AG04450 (cell line): ENCODE data around the gene PRKAR2B. TPM values are rescaled to one million over a fixed set of nuclear protein-coding genes. Genes with fewer than 3 reads are reported as not detected.

Experiments
- CTCF ChIA-PET: fragments of 300-600, 350-600 bp; formaldehyde crosslinking; extraction: SDS; loops from one replicate; lab custom pipeline; 2022; ENCODE audit warnings: antibody characterized with exemption, inconsistent platforms; lab: Charles Lee
- POLR2A ChIA-PET: fragments of 350-600 bp; formaldehyde crosslinking; extraction: SDS; loops from one replicate; lab custom pipeline; 2021; ENCODE audit warnings: antibody characterized with exemption, inconsistent platforms; lab: Yijun Ruan, JAX
- DNase-seq: peaks from one replicate; pipeline ENCODE4 v3.0.0-alpha.2; 2011; ENCODE audit warnings: low read depth, low spot score
- H3K27ac ChIP-seq: one replicate; pipeline ENCODE4 v1.5.1; 2012; ENCODE audit warnings: low read depth, low read length, control low read depth
- H3K27me3 ChIP-seq: one replicate; pipeline ENCODE4 v1.6.0; 2012; ENCODE audit warnings: low read length; ENCODE audit not compliant: control insufficient read depth, insufficient read depth
- H3K4me3 ChIP-seq: 2 replicates; pipeline ENCODE4 v1.5.1; 2011; ENCODE audit warnings: mild to moderate bottlenecking, low read depth, low read length, control low read depth
- H3K9me3 ChIP-seq: 2 replicates; pipeline ENCODE4 v1.5.1; 2012; ENCODE audit warnings: low read length; ENCODE audit not compliant: control insufficient read depth, insufficient read depth
- polyA plus RNA-seq: library from polyadenylated mRNA; depleted of rRNA; stranded (reverse); fragments of >200 nt; gene quantifications from 2 replicates; pipeline ENCODE4 v1.2.3, GENCODE V29; 2011
- TF ChIP-seq, protein P1 (sequence below): IDR thresholded peaks from 2 replicates; pipeline ENCODE4 v1.5.1; 2011; ENCODE audit warnings: low read depth, low read length, control low read depth, inconsistent platforms

PRKAR2B gene
- polyA plus RNA-seq, 1 experiment, result 13.0 TPM

GRCh38 chr7:107206706-107207105 is 162.2 kb downstream of the PRKAR2B start:
- H3K9me3 ChIP-seq, result no peaks in the 10 kb centered on the region
- CTCF ChIA-PET, result no interaction called here
- POLR2A ChIA-PET, result no interaction called here
- H3K4me3 ChIP-seq, result no peak overlapping the region
- H3K27me3 ChIP-seq, result no peaks in the 10 kb centered on the region
- no peak overlapping the region for H3K27ac ChIP-seq
- TF ChIP-seq, protein P1, sequence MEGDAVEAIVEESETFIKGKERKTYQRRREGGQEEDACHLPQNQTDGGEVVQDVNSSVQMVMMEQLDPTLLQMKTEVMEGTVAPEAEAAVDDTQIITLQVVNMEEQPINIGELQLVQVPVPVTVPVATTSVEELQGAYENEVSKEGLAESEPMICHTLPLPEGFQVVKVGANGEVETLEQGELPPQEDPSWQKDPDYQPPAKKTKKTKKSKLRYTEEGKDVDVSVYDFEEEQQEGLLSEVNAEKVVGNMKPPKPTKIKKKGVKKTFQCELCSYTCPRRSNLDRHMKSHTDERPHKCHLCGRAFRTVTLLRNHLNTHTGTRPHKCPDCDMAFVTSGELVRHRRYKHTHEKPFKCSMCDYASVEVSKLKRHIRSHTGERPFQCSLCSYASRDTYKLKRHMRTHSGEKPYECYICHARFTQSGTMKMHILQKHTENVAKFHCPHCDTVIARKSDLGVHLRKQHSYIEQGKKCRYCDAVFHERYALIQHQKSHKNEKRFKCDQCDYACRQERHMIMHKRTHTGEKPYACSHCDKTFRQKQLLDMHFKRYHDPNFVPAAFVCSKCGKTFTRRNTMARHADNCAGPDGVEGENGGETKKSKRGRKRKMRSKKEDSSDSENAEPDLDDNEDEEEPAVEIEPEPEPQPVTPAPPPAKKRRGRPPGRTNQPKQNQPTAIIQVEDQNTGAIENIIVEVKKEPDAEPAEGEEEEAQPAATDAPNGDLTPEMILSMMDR, result no peak
- no peak for DNase-seq

DNA sequence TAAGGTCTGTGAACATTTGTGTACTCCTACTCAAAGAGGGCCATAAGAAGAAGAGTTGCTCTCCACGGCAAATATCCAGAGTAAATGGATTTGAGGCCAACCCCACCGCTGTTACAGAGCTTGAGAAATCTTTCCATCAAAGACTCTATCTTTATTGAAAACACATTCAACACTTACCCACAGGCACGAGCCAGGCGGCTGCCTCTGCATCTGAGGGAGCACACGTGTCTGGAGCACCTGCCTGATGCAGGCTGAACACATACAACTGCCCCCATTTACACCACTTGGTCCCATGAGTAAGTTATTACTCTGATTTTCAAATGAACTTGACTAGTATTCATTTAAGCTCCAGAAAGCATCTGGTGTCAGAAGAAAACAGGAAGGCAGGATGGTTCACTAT is 163.0 kb downstream of the PRKAR2B start:
- Histone ChIP-seq H3K27me3 (no peaks in the 10 kb centered on the region), H3K9me3 (no peaks in the 10 kb centered on the region), H3K4me3 (no peak overlapping the region), H3K27ac (no peak overlapping the region)
- CTCF ChIA-PET, result no interaction called here
- DNase-seq, result no peak
- TF ChIP-seq, protein P1, result no peak
- POLR2A ChIA-PET, result no interaction called here

DNA sequence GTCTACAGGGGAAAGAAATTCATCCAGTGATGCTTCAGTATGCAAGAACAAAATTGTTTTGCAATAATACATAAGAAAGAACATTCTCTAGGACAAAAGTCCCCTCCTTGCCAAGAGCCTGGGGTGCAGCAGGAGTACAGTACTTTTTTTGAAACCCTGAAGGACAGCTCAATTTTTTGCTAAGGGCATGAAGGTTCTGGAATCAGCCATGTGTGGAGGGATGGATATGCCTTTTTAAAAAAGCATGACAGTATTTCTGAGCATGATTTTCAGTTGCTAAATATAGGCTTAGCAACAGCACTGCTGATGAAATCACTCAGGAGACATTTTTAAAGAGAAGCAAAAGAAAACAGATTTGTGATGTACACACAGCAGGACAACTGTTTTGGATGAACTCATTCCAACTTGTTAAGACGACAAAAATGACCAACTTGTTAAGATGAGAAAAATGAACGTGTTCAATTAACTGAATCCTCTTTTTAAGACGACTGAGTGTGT is 163.6 kb downstream of the PRKAR2B start:
- no peak for DNase-seq
- Histone ChIP-seq H3K9me3 (no peaks in the 10 kb centered on the region), H3K27ac (no peak overlapping the region), H3K4me3 (no peak overlapping the region), H3K27me3 (no peaks in the 10 kb centered on the region)
- POLR2A ChIA-PET, result interaction anchor here (0.9 kb wide), 1 partner anchor 40 kb away, joined by 3 read pairs; the partner anchor contains the start of gene HBP1
- CTCF ChIA-PET, result no interaction called here
- TF ChIP-seq, protein P1, result no peak

- no peak overlapping the region for H3K27ac ChIP-seq
- POLR2A ChIA-PET, result interaction anchor here (0.9 kb wide), 1 partner anchor 40 kb away, joined by 3 read pairs; the partner anchor contains the start of gene HBP1
Measured at GRCh38 chr7:107208563-107208962, 164.1 kb downstream of the PRKAR2B start.

GRCh38 chr7:107209565-107209964 is 165.1 kb downstream of the PRKAR2B start:
- TF ChIP-seq, protein P1, result no peak
- Histone ChIP-seq H3K27ac (no peak overlapping the region), H3K27me3 (no peaks in the 10 kb centered on the region), H3K4me3 (no peak overlapping the region), H3K9me3 (no peaks in the 10 kb centered on the region)
- no peak for DNase-seq
- CTCF ChIA-PET, result interaction anchor here (0.5 to 1.0 kb wide), 2 partner anchors 10 kb away, joined by 3 read pairs; no protein-coding TSS in a partner anchor
- POLR2A ChIA-PET, result no interaction called here

More at GRCh38 chr7:107208563-107208962, 164.1 kb downstream of the PRKAR2B start:
- Histone ChIP-seq H3K9me3 (no peaks in the 10 kb centered on the region), H3K27me3 (no peaks in the 10 kb centered on the region), H3K4me3 (no peak overlapping the region)
- DNase-seq, result no peak
- TF ChIP-seq, protein P1, result no peak
- CTCF ChIA-PET, result interaction anchor here (0.7 to 1.0 kb wide), 2 partner anchors 11 to 668 kb away, joined by 3 read pairs; no protein-coding TSS in a partner anchor
